ACHN (cell line): ENCODE data around the gene CELF4.

Experiments
- DNase-seq: peaks from one replicate; pipeline ENCODE4 v3.0.0-alpha.2; 2015
- in situ Hi-C: cut with HindIII; loops from 2 replicates; pipeline ENCODE4 v1.10.0; 2017; ENCODE audit warnings: low sequenced_read_pairs, low pct_ligation_motif_present, low pct_unique_long_range_greater_than_20kb

The CELF4 gene

DNA sequence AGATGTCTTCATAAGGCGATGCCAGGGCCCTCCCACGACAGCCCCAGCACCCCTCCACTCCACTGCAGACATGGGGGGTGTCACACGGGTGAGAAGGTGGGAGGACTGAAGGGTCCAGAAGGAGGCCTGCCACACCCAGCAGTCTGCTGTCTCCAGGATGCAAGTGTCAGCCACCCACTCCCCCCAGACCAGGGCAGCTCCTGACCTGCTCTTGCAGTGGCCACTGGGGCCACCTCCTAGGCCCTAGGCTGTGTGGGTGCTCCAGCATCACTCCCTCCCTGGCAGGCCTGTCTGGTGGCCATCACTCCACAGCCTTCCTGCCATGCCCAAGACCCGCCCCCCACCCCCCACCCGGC lies 171.0 kb downstream of the CELF4 start:
- in situ Hi-C loops = loop anchor here (25.0 kb wide), 1 partner anchor 93 kb away; no protein-coding TSS in a partner anchor
- DNase-seq = no peak

DNA sequence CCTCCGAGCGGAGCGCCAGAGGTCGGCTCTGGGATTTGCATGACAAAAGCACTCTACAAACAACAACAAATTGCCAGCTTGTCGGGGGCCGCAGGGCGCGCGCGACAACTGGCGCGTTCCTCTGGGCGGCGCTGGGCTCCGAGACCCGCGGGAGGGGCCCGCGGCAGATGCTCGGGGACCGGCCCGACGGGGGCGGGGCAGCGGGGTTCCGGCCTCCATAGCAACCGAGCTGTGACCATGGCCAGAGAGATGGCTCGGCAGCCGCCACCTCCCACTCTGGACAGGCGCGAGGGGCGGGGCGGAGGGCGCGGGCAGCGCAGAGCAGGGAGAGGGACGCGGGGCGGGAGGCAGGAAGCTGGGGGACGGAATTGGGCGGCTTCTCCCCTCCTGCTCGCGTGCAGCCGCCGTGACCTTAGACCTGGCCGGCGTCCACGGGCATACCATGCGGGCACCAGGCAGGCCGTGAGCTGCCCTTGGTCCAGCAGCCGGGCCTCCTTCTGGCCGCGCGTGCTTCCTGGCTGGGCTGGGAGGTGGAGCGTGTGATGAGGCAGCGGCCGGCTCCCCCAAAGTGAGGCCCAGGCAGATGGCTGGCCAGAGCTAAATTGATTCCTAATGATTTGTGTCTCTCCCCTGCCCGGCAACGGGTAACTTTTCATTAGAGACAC lies 171.5 kb downstream of the CELF4 start:
- DNase-seq = peak; percentile 90
- in situ Hi-C loops = loop anchor here (25.0 kb wide), 1 partner anchor 93 kb away; no protein-coding TSS in a partner anchor

- DNase-seq = no peak
- in situ Hi-C loops = loop anchor here (25.0 kb wide), 1 partner anchor 94 kb away; no protein-coding TSS in a partner anchor
These were observed 172.3 kb downstream of the CELF4 start for GRCh38 chr18:37393221-37393827.

GRCh38 chr18:37392648-37393047 lies 172.9 kb downstream of the CELF4 start:
- no peak for DNase-seq

GRCh38 chr18:37391698-37392548 lies 173.7 kb downstream of the CELF4 start:
- in situ Hi-C loops = loop anchor here (25.0 kb wide), 1 partner anchor 95 kb away; no protein-coding TSS in a partner anchor
- DNase-seq = no peak

More at GRCh38 chr18:37392648-37393047, 172.9 kb downstream of the CELF4 start:
- in situ Hi-C loops = loop anchor here (25.0 kb wide), 1 partner anchor 95 kb away; no protein-coding TSS in a partner anchor

DNA sequence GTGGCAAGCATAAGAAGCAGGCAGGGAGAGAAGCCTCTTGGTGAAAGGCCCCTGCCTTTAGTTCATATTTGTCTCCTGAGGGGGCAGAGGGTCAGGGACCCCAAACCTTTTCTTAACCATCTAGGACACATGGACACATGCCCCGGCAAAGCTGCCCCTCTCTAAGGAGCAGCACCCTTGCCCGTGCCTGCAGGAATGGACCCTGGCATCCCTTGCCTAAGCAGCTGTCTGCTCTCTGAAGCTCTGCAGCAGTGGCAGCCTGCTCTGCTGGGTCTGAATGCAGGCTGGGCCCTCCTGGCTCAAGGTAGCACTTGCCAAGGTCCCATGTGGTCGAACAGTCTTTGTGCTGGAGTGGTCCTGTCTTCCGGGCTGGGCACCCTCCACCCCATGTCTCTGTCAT lies 174.4 kb downstream of the CELF4 start:
- in situ Hi-C loops = loop anchor here (25.0 kb wide), 1 partner anchor 96 kb away; no protein-coding TSS in a partner anchor
- no peak for DNase-seq

DNA sequence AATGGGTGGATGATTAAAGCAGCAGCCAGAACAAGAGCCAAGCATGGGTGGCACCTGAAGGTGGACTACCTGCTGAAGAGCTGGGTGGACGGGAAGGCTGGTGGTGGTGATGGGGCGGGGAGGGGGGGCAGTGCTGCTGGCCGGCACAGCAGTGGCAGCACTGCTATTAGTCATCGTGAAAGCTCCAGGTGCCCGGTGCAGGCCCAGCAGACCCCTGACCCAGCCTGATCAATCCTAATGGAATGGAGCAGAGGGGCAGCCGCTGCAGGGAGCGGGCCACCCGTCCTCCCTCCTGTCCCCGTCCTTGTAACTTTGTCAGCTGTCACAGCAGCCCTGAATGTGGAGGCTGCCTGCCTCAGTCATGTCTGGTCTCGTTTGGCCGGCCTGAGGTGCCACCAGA lies 174.9 kb downstream of the CELF4 start:
- in situ Hi-C loops = loop anchor here (25.0 kb wide), 1 partner anchor 97 kb away; no protein-coding TSS in a partner anchor
- no peak for DNase-seq

- in situ Hi-C loops = loop anchor here (25.0 kb wide), 1 partner anchor 97 kb away; no protein-coding TSS in a partner anchor
- DNase-seq = no peak
These were observed 175.8 kb downstream of the CELF4 start for GRCh38 chr18:37389684-37390368.

DNA sequence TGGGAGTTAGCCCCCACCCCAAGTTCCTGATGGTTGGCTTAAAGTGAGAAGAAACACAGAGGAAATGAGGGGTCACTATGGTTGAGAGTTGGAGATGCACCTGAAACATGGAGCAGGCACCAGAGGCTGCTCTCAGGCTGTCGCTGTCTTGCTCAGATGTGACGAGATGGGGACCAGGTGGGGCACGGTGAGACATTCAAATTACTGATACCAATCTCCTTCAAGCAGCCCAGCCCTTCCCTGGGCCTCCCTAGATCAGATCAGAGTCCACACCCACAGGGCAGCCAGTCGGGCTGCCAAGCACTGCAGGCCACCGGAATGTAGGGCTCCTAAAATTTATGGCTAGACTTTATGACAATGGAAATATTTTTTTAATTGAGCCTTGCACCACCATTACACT lies 176.6 kb downstream of the CELF4 start:
- in situ Hi-C loops = loop anchor here (25.0 kb wide), 1 partner anchor 98 kb away; no protein-coding TSS in a partner anchor
- DNase-seq = no peak

- in situ Hi-C loops = loop anchor here (25.0 kb wide), 1 partner anchor 99 kb away; no protein-coding TSS in a partner anchor
- no peak for DNase-seq
These were observed 177.2 kb downstream of the CELF4 start for GRCh38 chr18:37388413-37388812.

DNA sequence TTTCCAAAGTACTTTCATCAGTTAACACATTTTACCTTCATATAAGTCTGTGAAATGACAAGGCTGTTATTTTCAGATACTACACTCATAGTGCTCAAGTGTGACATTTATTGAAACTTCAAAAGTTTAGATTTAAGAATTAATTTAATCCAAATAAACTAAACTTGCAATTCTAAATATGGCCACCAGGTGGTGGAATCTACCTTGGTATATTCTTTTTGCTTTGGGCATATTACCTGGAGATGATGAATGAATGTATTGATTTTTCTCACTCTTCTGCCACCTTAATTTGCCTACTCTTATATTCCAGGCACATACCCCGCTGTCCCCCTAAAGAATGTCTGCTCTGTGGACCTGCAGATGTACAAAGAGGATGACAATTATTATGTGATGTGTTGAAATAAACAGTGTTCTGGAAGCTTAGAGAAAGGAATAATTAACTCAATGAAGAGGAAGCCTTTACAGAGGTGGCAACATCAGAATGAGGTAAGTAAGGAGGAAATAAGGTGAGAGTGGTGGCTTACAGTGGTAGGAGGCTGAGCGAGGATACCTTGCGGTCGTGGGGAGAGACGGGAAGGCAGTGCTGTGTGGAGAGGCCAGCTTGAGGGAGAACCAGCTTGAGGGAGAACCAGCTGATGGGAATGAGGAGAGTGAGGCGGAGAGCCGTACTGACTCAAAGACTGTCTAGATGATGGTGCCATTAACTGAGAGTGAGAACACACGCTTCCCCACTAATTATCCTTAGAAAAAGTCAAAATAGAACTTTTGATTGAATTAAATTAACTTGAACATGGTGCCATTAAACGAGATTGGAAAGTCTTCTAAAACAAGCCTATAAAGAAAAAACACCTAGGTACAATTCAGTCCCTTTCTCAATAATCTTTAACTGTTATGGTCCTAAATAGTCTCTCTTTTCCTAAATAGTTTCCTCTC lies 179.5 kb downstream of the CELF4 start:
- in situ Hi-C loops = loop anchor here (25.0 kb wide), 1 partner anchor 101 kb away; no protein-coding TSS in a partner anchor
- peak; percentile 48 for DNase-seq

- in situ Hi-C loops = loop anchor here (25.0 kb wide), 1 partner anchor 103 kb away; no protein-coding TSS in a partner anchor
These were observed 181.6 kb downstream of the CELF4 start for GRCh38 chr18:37383846-37384595.

DNA sequence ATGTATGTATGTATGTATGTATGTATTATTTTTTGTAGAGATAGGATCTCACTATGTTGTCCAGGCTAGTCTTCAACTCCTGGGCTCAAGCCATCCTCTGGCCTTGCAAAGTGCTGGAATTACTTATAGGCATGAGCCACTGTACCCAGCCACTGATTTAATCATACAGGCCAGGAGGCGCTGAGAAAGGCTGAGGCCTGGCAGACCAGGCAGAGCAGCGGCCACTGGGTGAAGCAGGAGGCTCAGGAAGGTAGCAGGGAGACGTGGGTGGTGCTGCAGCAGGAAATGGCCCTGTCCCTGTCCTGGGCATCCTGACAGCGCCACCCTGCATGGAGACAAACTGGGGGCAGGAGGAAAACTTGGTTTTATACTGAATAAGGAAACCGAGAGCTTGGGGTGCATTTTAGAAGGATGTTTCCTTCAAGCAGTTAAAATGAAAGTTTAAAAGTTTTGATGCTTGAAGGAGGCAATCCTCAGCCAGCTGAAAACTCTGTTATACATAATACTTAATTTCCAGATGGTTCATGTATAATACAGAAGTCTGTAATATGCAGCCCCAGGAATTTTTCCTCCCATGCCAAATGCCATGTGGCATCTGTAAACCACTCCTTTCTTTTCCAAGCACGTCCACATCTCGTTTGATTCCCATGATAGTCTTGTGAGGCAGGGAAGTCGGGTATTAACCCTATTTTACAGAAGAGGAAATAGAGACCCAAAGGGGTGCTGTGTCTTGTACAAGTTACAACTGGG lies 182.4 kb downstream of the CELF4 start:
- no peak for DNase-seq
- in situ Hi-C loops = loop anchor here (25.0 kb wide), 1 partner anchor 104 kb away; no protein-coding TSS in a partner anchor

More at GRCh38 chr18:37383846-37384595, 181.6 kb downstream of the CELF4 start:
- no peak for DNase-seq

GRCh38 chr18:37381554-37381953 lies 184.0 kb downstream of the CELF4 start:
- in situ Hi-C loops = loop anchor here (25.0 kb wide), 1 partner anchor 106 kb away; no protein-coding TSS in a partner anchor
- no peak for DNase-seq

GRCh38 chr18:37380546-37381110 lies 185.0 kb downstream of the CELF4 start:
- in situ Hi-C loops = loop anchor here (25.0 kb wide), 1 partner anchor 107 kb away; no protein-coding TSS in a partner anchor
- no peak for DNase-seq
